CD4-positive, alpha-beta T cell (primary cell): ENCODE data around the gene KMT2D. TPM values are rescaled to one million over a fixed set of nuclear protein-coding genes. Genes with fewer than 3 reads are reported as not detected.

ENCODE experiments used
- ATAC-seq: fragments of 200-7000 bp; cut with Tn5 transposase; one replicate; pipeline ENCODE4 v1.10.0; 2022; ENCODE audit warnings: mild to moderate bottlenecking; ENCODE audit not compliant: poor library complexity
- CTCF ChIA-PET: fragments of 350-600 bp; sonication (Branson Sonifier 250); formaldehyde crosslinking; loops from one replicate; lab custom pipeline; 2021; ENCODE audit warnings: antibody characterized with exemption, inconsistent platforms; lab: Charles Lee
- POLR2A ChIA-PET: fragments of 350-600 bp; sonication (Branson Sonifier 250); formaldehyde crosslinking; loops from one replicate; lab custom pipeline; 2021; ENCODE audit warnings: antibody characterized with exemption, inconsistent platforms; lab: Charles Lee
- DNase-seq, 14 experiments: peaks; one replicate each; pipeline ENCODE4 v3.0.0-alpha.2; 2013 to 2020; ENCODE audit warnings: mixed read lengths in 2 of 14
- H3K27ac ChIP-seq, 2 donors: one replicate each; pipeline versions ENCODE4 v1.5.1 to v1.7.0; 2013; ENCODE audit warnings: low read length in 2 of 2, low read depth in 1 of 2, mild to moderate bottlenecking in 1 of 2
- H3K27me3 ChIP-seq, 2 experiments: 1 replicate in 1 of 2; 2 replicates in 1 of 2; pipeline versions ENCODE4 v1.6.1 to v1.7.0; 2013; ENCODE audit warnings: low read length in 2 of 2, control low read depth in 1 of 2, mild to moderate bottlenecking in 1 of 2, moderate library complexity in 1 of 2; ENCODE audit not compliant: insufficient read depth in 2 of 2, control insufficient read depth in 1 of 2
- H3K36me3 ChIP-seq: one replicate; pipeline ENCODE4 v1.6.1; 2013; ENCODE audit warnings: low read length, control low read depth; ENCODE audit not compliant: insufficient read depth
- H3K4me1 ChIP-seq: one replicate; pipeline ENCODE4 v1.6.1; 2013; ENCODE audit warnings: low read length, control low read depth; ENCODE audit not compliant: insufficient read depth
- H3K4me3 ChIP-seq: one replicate; pipeline ENCODE4 v1.5.1; 2013; ENCODE audit warnings: mild to moderate bottlenecking, low read length, moderate library complexity
- H3K9me3 ChIP-seq, 2 experiments: 1 replicate in 1 of 2; 2 replicates in 1 of 2; pipeline versions ENCODE4 v1.6.1 to v1.7.0; 2013; ENCODE audit warnings: low read length in 2 of 2, mild to moderate bottlenecking in 2 of 2, control low read depth in 1 of 2, moderate library complexity in 1 of 2; ENCODE audit not compliant: control insufficient read depth in 1 of 2, insufficient read depth in 1 of 2
- H3K27ac Mint-ChIP-seq: one replicate; pipeline ENCODE4 v1.8.0; 2020; ENCODE audit warnings: mixed read lengths
- H3K27me3 Mint-ChIP-seq: one replicate; pipeline ENCODE4 v1.8.0; 2021; ENCODE audit warnings: mixed read lengths
- H3K36me3 Mint-ChIP-seq: one replicate; pipeline ENCODE4 v1.8.0; 2021; ENCODE audit warnings: low read depth, mixed read lengths
- H3K4me1 Mint-ChIP-seq: one replicate; pipeline ENCODE4 v1.8.0; 2021; ENCODE audit warnings: low read depth, mixed read lengths
- H3K4me3 Mint-ChIP-seq: one replicate; pipeline ENCODE4 v1.8.0; 2020; ENCODE audit warnings: mild to moderate bottlenecking, mixed read lengths
- H3K9me3 Mint-ChIP-seq: one replicate; pipeline ENCODE4 v1.8.0; 2020; ENCODE audit warnings: mixed read lengths
- intact Hi-C, 2 experiments: fragments of 100-400 bp; cut with DNase I in 1 of 2; cut with micrococcal nuclease in 1 of 2; formaldehyde crosslinking; loops; one replicate each; pipeline versions ENCODE4 v1.15.1 to v1.9.0; 2023 to 2025; cut with DNase I, micrococcal nuclease
- total RNA-seq, 174 experiments: library from RNA in 2 of 174; stranded (reverse) in 2 of 174; gene quantifications; one replicate each; pipeline ENCODE4 v1.2.3 and lab custom pipeline; 2021 to 2026
- TF ChIP-seq, protein P1 (sequence below): fragments of 200-600 bp; IDR thresholded peaks from one replicate; pipeline ENCODE4 v1.8.0; 2022; ENCODE audit warnings: antibody characterized with exemption, mild to moderate bottlenecking

The KMT2D gene
- total RNA-seq, 2 experiments from 2014 or later = 107 to 110 TPM

DNA sequence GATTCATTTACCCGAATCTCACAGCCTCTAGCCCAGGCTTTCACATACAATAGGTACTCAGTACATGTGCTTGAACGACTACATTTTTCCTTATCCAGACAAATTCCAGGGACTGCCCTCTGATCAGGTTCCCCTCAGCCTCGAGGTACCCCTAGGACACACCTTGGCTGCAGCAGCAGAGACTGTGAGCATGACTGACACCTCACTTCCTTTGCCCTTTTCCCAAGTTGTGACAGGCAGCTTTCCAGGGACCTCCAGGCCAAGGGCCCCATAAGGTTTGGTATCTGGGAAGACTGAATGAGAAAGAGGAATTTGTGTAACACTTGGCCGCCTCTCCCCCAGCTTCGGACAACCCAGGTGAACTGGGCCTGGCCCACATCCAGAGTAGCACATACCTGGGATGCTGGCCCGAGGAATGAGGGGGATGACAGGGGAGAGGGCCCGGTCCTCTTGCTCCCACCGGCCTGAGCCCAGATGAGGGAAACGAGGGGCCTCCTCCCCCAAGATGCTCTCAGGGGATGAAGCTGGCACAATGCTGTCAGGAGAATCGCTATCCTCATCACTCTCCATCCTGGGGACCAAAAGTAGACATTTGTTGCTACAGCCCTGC, 31.8 kb downstream of the KMT2D start:
- intact Hi-C loops = no loop called here
- Mint-ChIP-seq H3K27ac (no peak overlapping the region), H3K27me3 (no peaks in the 10 kb centered on the region), H3K36me3 (peaks cover 76% of the 10 kb centered on the region), H3K9me3 (no peaks in the 10 kb centered on the region), H3K4me1 (no peaks in the 10 kb centered on the region), H3K4me3 (no peak overlapping the region)
- H3K27me3 ChIP-seq = no peaks in the 10 kb centered on the region
- TF ChIP-seq, protein P1, sequence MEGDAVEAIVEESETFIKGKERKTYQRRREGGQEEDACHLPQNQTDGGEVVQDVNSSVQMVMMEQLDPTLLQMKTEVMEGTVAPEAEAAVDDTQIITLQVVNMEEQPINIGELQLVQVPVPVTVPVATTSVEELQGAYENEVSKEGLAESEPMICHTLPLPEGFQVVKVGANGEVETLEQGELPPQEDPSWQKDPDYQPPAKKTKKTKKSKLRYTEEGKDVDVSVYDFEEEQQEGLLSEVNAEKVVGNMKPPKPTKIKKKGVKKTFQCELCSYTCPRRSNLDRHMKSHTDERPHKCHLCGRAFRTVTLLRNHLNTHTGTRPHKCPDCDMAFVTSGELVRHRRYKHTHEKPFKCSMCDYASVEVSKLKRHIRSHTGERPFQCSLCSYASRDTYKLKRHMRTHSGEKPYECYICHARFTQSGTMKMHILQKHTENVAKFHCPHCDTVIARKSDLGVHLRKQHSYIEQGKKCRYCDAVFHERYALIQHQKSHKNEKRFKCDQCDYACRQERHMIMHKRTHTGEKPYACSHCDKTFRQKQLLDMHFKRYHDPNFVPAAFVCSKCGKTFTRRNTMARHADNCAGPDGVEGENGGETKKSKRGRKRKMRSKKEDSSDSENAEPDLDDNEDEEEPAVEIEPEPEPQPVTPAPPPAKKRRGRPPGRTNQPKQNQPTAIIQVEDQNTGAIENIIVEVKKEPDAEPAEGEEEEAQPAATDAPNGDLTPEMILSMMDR = no peak
- no peaks in the 10 kb centered on the region for H3K4me1 ChIP-seq
- H3K27ac ChIP-seq = no peak overlapping the region
- CTCF ChIA-PET = interaction anchor here (0.8 kb wide), 1 partner anchor 9 kb away, joined by 3 read pairs; no protein-coding TSS in a partner anchor
- DNase-seq (no peak), ATAC-seq (no peak)
- no peak overlapping the region for H3K4me3 ChIP-seq
- H3K36me3 ChIP-seq = peaks cover 91% of the 10 kb centered on the region
- POLR2A ChIA-PET = interaction anchor here (1.3 kb wide), 1 partner anchor 9 kb away, joined by 3 read pairs; no protein-coding TSS in a partner anchor
- H3K9me3 ChIP-seq = no peaks in the 10 kb centered on the region

DNA sequence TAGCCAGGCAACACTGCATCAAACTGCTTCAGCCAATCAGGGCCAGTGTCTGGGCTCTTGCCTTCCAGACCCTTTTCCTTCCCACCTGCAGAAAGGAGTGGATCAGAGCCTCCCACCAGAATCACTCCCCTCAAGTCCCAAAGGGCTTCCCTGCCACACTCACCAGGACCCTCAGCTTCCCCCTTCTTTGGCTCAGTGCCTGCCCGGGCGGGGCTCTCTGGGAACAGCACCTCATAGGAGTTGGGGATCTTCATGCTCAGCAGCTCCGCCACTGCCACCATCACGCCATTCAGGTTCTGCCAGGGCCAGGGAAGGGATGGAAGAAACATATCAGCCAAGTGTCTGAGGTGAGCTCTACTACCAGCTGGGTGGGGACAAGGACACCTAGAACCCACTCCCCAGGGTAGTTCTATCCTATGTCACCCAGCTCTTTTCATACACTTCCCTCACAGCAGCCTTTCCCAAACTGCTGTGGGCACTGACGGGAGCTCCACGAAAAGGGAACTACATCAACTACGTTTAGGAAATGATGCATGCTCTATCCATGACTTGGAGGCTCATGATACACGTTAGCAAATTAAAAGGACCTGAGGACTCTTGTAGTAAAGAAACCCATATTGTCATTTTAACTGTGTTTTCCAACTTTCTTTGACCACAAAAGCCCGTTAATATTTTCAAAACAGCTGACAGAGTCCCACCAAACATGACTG, 32.6 kb downstream of the KMT2D start:
- Mint-ChIP-seq H3K27ac (no peak overlapping the region), H3K4me1 (no peaks in the 10 kb centered on the region), H3K4me3 (no peak overlapping the region), H3K9me3 (no peaks in the 10 kb centered on the region), H3K27me3 (no peaks in the 10 kb centered on the region), H3K36me3 (peaks cover 80% of the 10 kb centered on the region)
- no peaks in the 10 kb centered on the region for H3K9me3 ChIP-seq
- POLR2A ChIA-PET = interaction anchor here (1.3 kb wide), 1 partner anchor 8 kb away, joined by 3 read pairs; no protein-coding TSS in a partner anchor
- H3K4me3 ChIP-seq = no peak overlapping the region
- TF ChIP-seq, protein P1 = no peak
- CTCF ChIA-PET = no interaction called here
- peak overlapping the region in 1 of 2 donors; percentile 23 for H3K27ac ChIP-seq
- intact Hi-C loops = no loop called here
- peaks cover 92% of the 10 kb centered on the region for H3K36me3 ChIP-seq
- DNase-seq = peak in 1 of 14 experiments; percentile 20
- H3K27me3 ChIP-seq = no peaks in the 10 kb centered on the region
- no peak for ATAC-seq
- no peaks in the 10 kb centered on the region for H3K4me1 ChIP-seq

DNA sequence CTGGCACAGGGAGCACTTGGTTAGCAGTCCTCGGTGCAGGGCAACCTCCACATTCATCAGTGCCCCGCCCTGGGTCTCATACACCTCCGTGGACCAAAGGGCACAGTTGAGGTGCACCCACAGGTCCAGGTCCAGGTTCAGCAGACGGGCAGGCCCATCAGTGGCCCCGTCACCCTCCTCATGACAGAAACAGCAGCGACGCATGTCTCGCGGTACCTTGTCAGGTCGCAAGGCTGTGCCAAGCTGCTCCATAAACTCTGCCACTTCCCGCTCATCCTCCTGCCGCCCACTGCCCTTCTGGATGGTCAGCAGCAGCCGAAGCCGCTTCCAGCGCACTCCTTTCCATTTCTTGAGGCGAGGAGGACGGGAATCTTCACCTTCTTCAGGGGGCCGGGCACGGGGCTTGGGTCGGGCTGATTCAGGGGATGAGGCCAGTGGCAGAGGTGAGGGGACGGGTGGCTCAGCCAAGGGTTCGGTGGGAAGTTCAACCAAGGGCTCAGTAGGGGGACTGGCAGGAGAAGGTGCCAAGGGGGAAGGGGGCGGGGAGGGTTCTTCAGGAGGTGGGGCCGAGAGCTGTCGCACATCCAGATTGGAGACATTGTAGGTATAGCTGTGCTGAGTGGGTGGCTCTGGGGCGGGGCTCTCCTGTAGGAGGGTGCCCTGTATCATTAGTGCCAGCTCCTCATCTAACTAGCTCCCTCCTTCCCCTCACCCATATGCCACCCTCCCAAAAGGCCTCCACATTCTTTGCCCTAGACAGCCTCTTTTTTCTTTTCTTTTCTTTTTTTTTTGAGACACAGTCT, 33.7 kb downstream of the KMT2D start:
- no peak for ATAC-seq
- H3K27ac Mint-ChIP-seq = no peak overlapping the region

More for the DNA sequence above, 33.7 kb downstream of the KMT2D start:
- H3K9me3 ChIP-seq = no peaks in the 10 kb centered on the region
- H3K9me3 Mint-ChIP-seq = no peaks in the 10 kb centered on the region
- POLR2A ChIA-PET = no interaction called here
- H3K4me3 Mint-ChIP-seq = no peak overlapping the region
- TF ChIP-seq, protein P1 = no peak
- H3K27ac ChIP-seq = no peak overlapping the region
- intact Hi-C loops = no loop called here
- H3K36me3 Mint-ChIP-seq = peaks cover 84% of the 10 kb centered on the region
- no peaks in the 10 kb centered on the region for H3K27me3 ChIP-seq
- peaks cover 92% of the 10 kb centered on the region for H3K36me3 ChIP-seq
- no peak for DNase-seq
- no peaks in the 10 kb centered on the region for H3K4me1 Mint-ChIP-seq
- no peak overlapping the region for H3K4me3 ChIP-seq
- CTCF ChIA-PET = interaction anchor here (1.1 kb wide), 1 partner anchor 30 kb away, joined by 3 read pairs; no protein-coding TSS in a partner anchor
- no peaks in the 10 kb centered on the region for H3K4me1 ChIP-seq
- no peaks in the 10 kb centered on the region for H3K27me3 Mint-ChIP-seq
